Stimulated activated CD8-positive, alpha-beta memory T cell treated with anti-CD3 and anti-CD28 coated beads, Interleukin-7, amount 100 ng/mL, for 1 hour (primary cell): Measurements from ENCODE around the gene LDLRAD4.

Source experiments
- DNase-seq, 2 donors: peaks; one replicate each; pipeline ENCODE4 v3.0.0-alpha.2; 2020; ENCODE audit warnings: low read depth in 2 of 2

The LDLRAD4 gene

DNA sequence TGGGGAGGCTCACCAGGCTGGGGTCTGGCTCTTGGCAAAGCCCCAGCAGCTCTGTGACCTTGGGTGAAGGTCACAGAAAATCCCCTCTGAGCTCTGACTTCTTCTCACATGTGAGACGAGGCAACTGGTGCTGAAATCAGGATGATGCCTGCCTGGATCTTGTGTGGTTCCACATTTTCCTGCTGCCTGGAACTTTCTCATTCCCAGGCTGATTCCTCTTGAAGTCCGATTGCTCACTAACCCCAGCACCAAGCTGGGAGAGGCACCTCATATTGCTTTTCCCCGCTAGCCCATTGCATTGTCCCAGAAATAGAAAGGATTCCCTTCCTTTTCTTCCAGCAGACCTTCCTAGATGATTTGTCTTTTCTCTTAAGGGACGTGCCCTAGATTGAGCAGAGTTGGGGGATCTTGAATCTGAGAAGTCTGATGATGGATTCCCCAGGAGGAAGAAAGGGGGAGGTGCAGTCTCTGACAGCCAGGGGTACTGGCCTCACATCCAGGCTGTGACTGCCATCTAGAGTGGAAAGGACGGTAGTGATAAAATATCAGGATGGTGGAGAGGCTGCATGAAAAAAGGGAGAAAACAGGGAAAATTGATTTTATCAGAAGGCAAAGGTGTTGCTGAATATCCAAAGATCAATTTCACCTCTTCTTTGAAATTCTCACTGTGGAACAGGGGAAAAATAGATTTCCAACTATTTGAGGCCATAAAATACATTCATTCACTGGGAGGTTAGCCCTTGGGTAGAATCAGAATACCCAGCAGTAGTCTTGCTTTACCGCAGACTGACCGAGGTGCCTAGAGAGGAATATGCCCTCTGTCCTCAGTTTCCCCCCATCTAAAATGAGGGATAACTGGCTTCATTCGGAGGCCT, 411.5 kb downstream of the LDLRAD4 start:
- no peak for DNase-seq

DNA sequence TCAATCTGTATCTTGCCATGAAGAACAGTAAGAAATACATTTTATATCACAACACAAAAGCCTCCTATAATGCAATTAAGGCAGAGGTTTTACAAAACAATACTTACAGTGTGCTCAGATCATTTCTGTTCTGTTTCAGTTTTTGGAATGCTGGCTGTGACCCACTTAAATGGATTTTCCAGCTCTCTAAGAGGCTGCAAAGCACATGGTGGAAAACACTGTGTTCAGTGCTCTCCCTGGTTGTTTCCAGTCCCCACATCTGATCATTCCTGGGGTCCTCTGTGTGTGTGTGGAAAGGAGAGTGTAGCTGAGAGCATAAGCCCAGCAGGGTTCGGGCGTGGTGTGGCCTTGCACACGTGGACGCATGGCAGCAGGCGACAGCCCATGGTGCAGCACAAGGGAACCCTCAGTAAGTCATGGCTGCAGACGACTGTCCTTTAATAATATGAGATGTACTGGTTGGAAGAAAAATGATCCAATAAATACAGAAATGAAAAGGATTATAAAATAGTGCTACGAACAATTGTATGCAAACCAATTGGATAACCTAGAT, 412.2 kb downstream of the LDLRAD4 start:
- no peak for DNase-seq

DNA sequence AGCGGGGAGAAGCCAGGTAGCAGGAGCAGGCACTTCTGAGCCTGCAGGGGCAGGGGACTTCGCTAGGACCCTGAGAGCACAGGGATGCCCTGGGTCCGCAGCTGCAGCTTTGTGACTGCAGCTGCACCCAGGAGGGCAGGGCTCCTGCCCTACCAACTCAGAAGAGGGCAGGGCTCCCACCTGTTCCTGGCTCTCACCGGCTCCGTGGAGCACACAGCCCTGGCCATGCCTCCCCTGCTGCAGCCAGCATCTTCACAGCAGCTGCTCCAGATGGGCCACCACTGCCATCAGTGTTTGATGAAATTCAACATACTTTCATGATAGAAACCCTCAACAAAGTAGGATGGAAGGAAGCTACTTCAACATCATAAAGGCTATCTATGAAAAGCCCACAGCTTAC, 415.1 kb downstream of the LDLRAD4 start:
- no peak for DNase-seq

DNA sequence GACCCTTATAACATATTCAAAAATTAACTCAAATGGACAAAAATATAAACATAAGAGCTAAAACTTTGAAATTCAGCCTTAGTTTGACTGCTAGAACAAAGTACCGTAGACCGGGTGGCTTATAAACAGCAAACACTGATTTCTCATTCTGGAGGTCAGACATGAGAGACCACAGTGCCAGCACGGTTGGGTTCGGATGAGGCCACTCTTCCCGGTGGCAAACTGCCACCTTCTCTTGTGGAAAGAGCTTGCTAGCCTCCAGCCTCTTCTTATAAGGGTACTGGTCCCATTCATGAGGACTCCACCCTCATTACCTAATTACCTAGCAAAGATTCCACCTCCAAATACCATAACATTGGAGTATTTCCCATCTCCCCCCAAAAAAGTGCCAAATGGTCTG, 416.5 kb downstream of the LDLRAD4 start:
- DNase-seq = no peak

DNA sequence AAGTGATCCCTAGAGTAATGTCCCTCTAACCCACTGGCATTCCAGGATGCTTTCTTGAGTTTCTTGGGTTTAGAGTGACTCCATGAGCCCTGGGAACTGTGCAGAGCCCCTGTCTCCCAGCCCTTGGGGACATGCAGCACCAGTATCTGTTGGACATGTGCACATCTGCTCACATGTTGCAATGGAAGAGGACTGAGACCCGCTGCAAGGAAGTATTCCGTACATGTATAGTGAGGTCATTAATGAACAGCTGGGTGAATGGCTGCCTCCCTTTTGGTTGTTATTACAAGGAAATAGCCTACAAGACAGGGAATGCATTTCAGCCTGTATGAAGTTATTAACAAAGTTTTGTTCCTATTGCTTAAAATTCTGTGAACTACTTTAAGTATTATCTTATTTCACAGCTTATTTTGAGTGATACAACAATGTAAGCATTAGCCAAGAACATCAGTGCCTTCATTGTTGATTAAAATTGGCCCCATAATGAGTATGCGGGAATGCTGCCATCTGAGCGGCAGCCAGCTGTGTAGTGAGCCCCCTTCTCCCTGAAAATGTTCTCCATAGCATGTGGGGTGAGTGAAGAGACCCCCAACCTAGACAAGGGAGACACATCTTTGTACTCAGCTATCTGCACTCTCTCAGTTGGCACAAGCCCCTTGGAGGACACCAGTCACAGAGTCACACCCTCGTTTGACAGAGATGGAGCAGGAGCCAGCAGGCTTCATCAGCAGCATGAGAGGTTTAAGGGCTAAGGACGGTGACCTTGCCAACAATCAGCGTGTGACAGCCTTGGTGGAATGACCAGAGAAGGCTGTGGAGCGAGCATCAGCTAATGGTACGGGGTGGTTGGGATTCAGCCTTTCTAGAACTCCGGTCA, 420.4 kb downstream of the LDLRAD4 start:
- DNase-seq = no peak

DNA sequence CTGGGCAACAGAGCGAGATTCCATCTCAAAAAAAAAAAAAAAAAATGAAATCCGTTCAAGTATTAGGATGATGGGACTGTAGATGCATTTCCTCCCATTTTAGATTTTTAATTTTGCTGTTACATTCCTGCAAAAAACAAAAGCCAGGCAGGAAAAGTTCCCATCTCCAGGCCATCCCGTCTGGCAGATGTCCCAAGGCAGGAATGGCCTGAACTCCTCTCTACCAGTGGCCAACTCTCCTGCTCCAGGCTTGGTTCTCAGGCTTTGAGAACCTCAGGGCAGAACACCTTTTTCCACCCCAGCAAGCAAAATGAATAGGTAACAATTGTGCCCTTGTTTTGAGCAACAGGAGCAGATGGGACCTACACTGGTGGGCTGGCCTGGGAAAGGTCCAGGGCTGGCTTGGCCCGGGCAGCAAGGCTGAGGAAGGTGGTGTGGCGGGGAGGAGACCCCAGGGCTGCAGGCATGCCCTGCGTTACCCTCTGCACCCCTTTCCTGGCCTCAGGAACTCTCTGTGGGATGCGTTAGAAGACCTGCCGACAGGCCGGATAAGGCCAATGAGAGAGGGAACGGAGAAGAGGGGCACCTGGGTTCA, 421.8 kb downstream of the LDLRAD4 start:
- no peak for DNase-seq

DNA sequence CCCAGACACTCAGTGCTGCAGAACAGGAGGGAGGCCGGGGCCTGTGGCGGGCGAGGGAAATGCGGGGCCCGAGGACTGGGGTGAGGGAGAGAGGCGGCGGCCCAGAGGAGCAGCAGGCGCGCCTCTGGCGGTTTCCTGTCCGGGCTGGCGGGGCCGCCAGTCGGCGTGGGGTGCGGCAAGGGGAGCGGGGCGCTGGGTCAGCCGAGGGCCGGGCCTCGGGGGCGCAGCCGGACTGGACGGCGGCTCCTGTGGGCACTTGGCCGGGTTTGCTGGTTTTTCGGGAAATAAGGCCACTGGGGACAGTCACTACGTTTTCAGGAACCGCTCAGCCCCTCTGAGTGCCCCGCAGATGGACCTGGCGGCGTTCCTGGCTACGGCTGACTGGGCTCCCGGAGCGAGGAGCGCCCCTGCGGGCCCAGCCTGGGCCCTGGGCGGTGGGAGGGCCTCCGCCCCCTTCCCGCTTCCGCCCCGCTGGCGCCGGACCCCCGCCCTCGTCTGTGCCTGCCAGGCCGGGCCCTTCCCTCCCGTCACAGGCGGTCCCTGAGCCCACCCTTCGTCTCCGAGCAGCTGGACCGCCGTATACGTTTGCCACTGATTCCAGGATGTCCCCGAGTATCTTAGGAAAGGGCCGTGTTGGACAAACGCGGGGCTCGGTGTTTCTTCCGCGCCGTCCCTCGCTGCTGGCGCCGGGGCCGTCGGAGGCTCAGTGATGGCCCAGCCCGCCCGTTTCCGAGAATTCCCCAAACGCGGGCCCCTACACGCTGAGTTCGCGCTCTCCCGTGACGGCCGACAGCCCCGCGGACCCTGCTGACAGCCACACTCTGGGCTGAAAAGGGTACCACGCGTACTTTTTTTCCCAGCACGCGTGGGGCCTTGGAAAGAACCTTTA, 423.2 kb downstream of the LDLRAD4 start:
- DNase-seq = no peak

DNA sequence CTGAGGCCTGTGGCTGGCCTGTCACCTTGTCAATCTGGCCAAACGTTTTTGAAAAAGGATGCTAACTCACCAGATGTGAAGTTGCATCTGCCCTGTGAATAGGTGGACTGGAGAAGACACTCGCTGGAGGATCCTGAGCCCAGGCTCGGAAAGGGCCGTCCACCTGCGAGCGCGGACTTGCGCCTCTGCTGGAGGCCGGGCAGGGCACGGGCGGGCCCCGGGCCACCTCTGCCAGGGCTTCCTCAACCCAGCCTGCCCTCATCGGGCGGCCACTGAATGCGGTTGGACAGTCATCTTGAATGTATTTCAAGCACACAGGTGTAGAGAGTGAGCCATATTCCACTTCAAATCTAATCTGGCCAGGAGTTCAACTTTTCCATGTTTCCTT, 423.9 kb downstream of the LDLRAD4 start:
- no peak for DNase-seq

DNA sequence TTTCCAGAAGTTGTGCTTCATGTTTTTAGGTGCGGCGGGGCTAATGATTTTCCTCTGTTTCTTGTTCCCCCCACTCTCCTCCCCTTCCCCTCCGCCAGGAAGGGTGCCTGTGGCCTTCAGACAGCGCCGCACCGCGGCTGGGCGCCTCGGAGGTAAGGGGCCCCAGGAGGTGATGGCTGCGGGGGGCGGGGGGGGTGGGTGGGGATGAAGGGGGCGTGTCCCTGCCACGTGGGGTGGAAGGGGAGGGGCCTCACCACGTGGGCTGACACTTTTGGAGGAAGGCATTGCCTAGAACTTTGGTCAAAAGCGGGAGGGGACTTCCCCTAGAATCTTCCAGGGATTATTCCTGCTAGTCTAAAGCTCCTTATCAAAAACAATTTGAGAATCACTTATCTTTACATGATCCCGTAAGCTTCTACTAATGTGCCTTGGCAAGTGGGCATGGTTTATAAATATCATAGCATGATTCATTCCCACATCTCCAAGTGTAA, 424.7 kb downstream of the LDLRAD4 start:
- DNase-seq = no peak

DNA sequence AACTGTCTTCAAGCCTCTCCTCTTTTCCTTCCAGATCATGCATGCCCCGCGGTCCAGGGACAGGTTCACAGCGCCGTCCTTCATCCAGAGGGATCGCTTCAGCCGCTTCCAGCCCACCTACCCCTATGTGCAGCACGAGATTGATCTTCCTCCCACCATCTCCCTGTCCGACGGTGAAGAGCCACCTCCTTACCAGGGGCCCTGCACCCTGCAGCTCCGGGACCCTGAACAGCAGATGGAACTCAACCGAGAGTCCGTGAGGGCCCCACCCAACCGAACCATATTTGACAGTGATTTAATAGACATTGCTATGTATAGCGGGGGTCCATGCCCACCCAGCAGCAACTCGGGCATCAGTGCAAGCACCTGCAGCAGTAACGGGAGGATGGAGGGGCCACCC, 426.5 kb downstream of the LDLRAD4 start:
- no peak for DNase-seq

DNA sequence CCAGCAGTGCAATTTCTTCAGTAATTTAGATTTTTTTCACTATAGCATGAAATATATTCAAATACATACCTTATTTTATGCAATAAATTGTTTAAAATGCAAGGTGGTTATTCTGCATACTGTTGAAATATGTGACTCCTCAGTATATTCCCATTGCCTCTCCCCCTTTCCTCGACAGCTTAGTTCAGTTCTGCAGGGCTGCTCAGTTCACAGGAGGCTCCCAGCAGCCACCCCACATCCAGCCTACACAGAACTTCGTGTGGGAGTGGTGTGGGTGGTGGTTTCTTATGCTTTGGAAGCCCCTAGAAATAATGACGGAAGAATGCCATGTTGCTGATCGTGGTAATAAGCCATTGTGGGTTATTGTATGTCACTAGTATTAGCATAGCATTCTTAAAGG, 428.1 kb downstream of the LDLRAD4 start:
- DNase-seq = no peak

DNA sequence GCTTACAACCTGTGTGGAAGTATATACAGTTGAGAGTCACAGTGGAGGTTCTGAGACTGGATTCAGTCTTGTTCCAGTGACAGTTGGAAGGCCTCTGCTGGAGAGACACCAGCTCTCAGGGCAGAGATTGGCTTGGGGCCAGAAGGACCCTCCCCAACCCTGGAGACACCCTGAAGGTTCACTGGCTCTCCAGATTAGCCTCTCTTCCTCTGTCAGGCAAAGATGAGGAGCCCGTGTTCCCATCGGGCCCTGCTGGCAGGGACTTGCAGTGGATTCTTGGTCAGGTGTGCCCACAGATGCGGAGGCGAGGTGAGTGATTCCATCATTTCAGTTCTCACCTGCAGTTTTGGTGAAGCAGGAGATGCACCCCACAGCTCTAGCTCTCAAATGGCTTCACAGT, 429.2 kb downstream of the LDLRAD4 start:
- DNase-seq = no peak

DNA sequence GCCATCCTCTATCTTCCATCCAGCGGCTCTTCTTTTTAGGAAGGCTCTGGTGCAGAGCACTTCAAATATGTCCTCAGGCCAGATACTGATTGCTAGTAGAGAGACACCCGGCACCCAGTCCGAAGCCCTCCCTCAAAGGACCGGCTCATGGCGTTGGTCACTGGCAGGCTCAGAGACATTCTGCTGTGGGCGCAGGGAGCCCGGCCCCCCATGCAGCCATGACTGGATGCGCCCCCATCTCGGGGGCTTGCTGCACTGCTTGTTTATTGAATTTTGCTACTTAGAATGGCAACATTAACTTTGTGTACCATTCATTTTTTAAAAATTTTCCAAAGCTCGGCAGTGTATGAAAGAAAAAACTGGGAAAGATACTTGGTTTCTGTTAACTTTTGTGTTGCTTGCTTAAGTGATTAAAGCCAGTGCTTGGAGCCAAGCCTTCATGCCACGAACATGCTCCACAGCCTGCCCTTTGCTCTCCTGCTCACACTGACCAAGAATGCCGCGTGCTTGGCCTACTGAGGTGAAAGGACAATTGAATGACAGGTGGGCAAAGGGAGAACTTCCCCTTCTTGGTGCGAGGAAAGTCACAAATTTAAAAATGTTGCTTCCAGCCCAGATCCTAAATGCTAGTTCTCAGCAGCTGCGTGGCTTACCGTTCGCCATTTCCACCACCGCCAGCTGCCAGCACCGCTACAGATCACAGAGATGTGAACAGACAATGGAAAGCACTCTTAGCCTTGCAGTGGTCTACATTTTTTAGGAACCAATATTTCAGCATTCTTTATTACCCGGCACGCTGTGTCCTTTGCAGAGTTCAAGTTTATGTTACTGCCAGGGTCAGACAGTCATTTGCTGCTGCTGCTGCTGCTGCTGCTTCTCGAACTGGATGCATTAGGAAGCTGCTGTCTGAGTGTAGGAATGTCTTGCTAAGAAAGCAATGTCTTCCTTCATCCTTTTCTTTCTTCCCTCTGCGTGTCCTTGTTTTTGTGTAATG, 431.1 kb downstream of the LDLRAD4 start:
- DNase-seq = no peak

DNA sequence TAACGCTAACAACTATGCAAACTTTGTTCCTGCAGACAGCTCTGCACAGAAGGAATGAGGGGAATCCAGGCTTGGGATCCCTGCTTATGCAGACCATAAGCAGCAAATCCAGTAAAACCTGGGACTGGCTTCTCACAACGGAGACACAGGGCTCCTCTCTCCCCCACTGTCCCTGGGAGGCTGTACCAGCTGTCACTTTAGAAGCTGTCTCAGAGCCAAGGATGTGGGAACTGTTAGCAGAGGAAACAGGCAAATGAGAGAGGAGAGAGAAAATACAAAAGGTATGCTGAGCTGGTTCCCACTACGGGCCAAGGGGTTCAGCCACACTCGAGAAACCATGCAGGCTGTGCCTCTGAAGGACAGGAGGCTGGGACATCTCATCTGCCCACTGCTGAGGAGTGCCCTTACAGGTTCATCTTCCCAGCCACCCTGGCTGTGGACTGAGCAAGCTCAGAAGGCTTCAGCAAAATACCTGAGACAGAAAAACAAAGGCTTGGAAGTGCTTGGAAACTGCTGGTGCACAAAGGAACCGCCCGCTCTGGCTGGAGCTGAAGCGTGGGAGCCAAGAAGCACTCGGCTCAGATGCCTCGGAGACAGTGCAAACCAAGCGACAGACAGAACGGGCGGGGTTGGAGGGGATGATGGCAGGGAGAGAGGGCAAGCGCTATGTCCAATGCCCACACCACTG, 435.3 kb downstream of the LDLRAD4 start:
- DNase-seq = no peak

DNA sequence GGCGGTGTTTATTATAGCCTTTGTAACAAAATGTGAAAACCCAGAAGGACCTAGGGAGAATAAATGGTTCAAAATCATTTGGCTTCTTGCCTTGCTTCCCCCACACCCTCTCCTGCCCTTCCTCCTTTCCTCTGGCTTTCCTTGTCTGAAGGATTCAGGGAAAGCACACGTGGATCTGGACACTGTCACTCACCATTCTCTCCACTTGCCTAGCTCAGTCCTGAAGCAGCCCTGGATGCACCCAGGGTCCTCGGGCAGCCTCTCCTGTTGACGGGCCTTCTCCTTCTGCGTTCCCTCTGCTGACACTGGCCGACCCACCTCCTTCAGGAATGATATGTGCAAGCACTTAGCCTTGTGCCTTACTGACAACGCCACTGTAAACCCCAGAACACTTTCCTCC, 439.4 kb downstream of the LDLRAD4 start:
- no peak for DNase-seq

DNA sequence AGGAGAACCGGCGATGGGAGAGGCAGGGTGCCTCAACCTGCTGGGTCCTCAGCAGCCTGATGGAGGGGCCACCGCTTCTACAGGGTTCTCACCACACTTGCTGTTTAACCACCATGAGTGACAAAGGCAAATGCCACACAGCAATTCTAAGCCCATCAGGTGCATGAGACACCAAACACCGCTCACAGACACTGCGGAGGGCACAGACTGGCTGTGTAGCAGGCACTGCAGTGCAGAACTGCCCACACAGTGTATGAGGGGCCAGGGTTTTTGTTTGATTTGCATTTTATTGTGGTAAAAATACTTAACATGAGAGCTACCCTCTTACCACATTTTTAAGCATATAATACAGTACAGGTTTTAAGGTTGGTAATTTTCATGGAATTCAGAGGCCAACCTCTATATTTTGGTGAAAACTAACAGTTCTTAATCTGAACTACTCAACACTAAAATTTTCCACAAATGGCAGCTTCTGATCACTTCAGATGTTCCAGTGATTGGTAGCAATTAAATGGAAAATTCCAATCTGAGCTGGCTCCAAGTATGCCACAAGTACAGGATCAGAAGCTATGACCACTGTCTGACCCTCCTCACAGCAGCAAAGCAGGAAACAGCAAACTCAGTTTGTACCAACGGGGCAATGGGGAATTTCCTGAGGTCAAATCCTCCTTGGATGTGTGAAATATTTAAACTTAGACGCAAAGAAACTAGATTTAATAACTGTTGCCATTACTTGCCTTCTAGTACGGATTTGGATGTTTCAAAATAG, 440.1 kb downstream of the LDLRAD4 start:
- DNase-seq = no peak

DNA sequence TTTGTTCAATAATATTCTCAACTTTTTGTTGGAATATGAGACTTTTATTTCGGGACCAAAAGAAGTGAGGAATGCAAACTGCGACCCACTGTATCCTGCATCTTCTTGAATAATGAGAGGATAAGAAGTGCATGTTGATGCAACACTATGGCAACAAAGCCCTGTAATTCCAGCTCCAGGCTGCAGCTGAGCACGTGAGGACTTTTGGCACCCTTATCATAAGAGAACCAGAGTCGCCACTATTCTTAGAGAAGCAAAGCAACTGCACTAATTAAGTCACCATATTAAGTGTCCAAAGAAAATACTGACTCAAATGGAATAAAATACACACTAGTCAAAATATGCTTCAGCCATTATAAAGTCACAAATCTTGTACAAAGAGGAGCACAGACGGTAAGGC, 441.9 kb downstream of the LDLRAD4 start:
- DNase-seq = no peak

DNA sequence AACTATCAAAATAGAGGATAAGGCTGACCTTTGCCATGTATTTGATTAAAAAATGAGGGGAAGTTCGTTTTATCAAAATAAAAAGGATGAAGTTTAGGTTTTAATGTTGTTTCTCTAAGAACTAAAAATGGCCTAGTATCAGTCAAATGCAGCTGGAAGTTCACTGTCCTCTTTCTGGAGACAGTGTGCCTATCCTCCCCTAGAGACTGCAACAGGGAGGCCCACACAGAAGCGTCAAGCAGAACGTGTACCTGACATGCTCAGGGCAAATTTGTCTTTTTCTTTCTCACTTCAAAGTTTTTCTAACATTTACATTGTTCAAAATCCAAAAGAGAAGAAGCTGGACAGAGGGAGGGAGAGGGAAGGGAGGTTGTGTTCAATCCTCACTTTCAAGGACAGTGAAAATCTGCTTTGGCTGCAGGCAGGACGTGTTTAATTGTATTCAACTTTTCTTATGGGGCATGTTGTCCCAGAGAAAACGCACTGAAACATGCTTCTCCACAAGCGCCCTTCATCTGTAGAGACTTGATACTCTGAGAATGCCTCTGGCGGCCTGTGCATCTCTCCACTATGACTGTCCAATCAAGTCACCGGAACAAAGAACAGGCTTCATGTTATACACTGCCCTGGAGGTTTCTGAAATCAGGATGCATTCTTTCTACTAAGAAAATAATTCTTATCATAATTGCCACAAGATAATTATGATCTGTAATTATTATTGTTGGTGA, 442.7 kb downstream of the LDLRAD4 start:
- no peak for DNase-seq
